Mucosa of rectum (tissue), 2 donors: ENCODE results near the gene FOXN4.

Source experiments
- H3K27ac ChIP-seq, 2 donors: one replicate each; pipeline ENCODE4 v1.7.0; 2013; ENCODE audit warnings: inconsistent platforms in 2 of 2, low read depth in 2 of 2, low read length in 2 of 2
- H3K27me3 ChIP-seq, 2 donors: one replicate each; pipeline ENCODE4 v1.7.0; 2013; ENCODE audit warnings: low read length in 2 of 2; ENCODE audit not compliant: control insufficient read depth in 2 of 2, insufficient read depth in 2 of 2
- H3K36me3 ChIP-seq, 2 donors: one replicate each; pipeline ENCODE4 v1.7.0; 2013; ENCODE audit warnings: low read length in 2 of 2; ENCODE audit not compliant: control insufficient read depth in 2 of 2, insufficient read depth in 2 of 2
- H3K4me1 ChIP-seq, 2 donors: one replicate each; pipeline ENCODE4 v1.7.0; 2013; ENCODE audit warnings: low read length in 2 of 2, mild to moderate bottlenecking in 1 of 2; ENCODE audit not compliant: control insufficient read depth in 2 of 2, insufficient read depth in 2 of 2
- H3K4me3 ChIP-seq, 2 donors: one replicate each; pipeline ENCODE4 v1.7.0; 2013; ENCODE audit warnings: low read length in 2 of 2
- H3K9ac ChIP-seq, 2 donors: one replicate each; pipeline ENCODE4 v1.7.0; 2013; ENCODE audit warnings: low read length in 2 of 2, low read depth in 1 of 2, mild to moderate bottlenecking in 1 of 2
- H3K9me3 ChIP-seq, 2 donors: one replicate each; pipeline ENCODE4 v1.7.0; 2013; ENCODE audit warnings: low read length in 2 of 2; ENCODE audit not compliant: control insufficient read depth in 2 of 2
- donor health status: healthy.
- donor health status: Normal muscosa, but diverticular disease.

The FOXN4 gene

DNA sequence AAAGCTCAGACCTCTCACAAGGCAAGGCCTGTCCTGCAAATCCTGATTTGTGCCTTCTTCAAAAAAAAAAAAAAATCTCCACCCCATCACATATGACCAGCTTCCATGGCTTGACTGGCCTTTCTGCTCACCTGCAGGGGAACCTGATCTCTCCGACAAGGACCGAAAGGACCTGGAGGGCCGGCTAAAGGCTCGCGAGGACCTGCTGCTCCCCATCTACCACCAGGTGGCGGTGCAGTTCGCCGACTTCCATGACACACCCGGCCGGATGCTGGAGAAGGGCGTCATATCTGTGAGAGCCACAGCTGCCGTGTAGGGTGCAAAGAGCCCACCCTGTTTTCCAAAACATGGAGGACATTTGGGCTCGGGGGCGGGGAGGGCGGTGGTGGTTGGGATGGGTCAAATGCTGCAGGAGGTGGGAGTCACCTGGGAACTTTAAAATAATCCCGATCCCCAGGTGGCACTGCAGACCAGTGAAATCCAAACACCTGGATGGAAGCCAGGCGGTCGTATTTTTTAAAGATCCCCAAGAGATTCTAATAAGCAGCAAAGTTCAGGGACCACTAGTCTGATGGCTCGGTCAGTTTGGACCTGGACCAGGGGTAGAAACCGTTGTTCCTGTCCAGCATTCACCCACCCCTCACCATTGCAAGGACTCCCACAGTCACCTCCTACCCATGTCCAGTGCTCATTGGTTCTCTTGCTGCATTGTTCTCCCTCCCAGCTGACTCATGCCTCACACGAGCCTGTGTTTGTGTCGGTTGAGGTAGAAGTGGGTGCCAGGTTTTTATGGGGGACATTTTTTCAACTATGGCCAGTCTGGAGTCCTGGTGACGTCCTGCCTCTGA is 44.8 kb downstream of the FOXN4 start:
- Histone ChIP-seq H3K4me1 (peaks cover 0 to 3% of the 10 kb centered on the region in 2 donors), H3K4me3 (no peak overlapping the region), H3K9me3 (no peaks in the 10 kb centered on the region), H3K36me3 (peaks cover 35 to 48% of the 10 kb centered on the region in 2 donors), H3K27ac (no peak overlapping the region), H3K27me3 (no peaks in the 10 kb centered on the region), H3K9ac (no peak overlapping the region)

DNA sequence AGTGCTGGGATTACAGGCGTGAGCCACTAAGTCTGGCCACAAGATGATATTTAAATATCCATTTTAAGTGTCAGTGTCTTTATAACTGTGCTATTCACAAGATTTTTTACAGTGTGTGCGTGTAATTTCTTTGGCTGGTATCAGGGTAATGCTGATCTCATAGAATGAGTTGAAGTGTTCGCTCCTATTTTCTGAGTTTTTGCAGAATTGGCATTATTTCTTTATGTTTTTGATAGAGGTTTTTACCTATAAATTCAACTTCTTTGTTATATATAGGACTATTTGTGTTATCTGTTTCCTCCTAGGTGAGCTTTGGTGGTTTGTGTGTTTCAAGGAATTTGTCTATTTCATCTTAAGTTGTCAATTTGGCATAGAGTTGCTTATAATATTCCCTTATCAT is 45.6 kb downstream of the FOXN4 start:
- no peaks in the 10 kb centered on the region for H3K9me3 ChIP-seq
- H3K4me3 ChIP-seq, result no peak overlapping the region
- H3K9ac ChIP-seq, result no peak overlapping the region
- peaks cover 42 to 56% of the 10 kb centered on the region in 2 donors for H3K36me3 ChIP-seq
- no peak overlapping the region for H3K27ac ChIP-seq
- H3K27me3 ChIP-seq, result no peaks in the 10 kb centered on the region
- peaks cover 0 to 3% of the 10 kb centered on the region in 2 donors for H3K4me1 ChIP-seq

DNA sequence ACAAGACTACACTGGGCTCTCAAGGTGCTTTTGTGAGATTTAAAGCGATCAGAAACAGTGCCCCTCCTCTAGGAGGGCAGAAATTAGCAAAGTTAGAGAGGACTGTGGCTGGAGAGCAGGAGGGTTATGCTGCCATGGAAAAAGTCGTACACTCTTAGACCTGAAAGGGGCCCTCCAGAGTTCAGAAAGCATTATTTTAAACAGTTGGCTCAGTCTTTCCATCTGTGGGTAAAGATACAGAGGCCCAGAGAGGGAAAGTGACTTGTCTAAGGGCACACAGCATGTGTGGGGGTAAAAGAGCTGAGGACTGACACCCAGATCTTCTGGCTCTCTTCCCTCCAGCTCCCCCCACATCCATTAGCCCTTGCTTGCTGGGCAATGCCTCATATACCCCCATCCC is 47.1 kb downstream of the FOXN4 start:
- no peaks in the 10 kb centered on the region for H3K9me3 ChIP-seq
- H3K9ac ChIP-seq, result no peak overlapping the region
- peaks cover 45 to 55% of the 10 kb centered on the region in 2 donors for H3K36me3 ChIP-seq
- no peak overlapping the region for H3K27ac ChIP-seq
- H3K27me3 ChIP-seq, result no peaks in the 10 kb centered on the region
- peaks cover 0 to 3% of the 10 kb centered on the region in 2 donors for H3K4me1 ChIP-seq
- H3K4me3 ChIP-seq, result no peak overlapping the region

DNA sequence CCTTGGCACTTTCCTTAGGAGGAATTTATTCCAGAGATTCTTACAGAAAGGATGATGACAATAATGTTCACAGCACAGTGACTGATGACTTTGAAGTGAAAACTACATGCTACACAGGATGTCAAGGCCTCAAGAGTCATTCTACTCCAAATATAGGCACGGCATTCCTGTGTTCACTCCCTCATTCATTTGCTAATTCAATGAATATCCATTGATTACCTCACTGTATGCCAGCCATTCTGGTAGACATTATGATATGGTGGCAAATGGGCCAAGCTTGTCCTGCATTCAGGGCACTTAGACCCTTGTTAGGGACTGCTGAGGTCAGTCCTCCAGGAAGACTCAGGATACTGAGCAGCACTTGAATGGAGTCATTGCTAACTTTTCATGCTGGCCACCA is 48.0 kb downstream of the FOXN4 start:
- Histone ChIP-seq H3K27ac (no peak overlapping the region), H3K4me3 (no peak overlapping the region), H3K36me3 (peaks cover 41 to 54% of the 10 kb centered on the region in 2 donors)

DNA sequence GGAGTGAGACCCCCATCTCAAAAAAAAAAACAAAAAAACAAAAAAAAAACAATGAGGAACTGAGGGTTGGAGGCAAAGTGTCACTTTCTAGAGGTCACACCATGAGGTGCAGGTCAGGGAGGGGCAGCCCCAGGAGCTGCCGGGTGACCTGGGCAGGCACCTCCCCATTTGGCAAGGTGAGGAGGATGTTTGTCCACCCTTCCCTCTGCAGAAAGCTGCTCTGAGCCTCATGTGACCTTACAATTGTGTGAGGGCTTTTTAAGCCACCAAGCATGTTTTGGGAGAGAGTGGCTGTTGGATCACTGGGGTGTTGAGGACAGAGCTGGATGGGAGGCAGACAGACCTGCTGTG is 49.6 kb downstream of the FOXN4 start:
- H3K9ac ChIP-seq, result no peak overlapping the region
- H3K4me1 ChIP-seq, result peaks cover 0 to 2% of the 10 kb centered on the region in 2 donors
- H3K27ac ChIP-seq, result no peak overlapping the region
- H3K9me3 ChIP-seq, result no peaks in the 10 kb centered on the region
- no peak overlapping the region for H3K4me3 ChIP-seq
- H3K27me3 ChIP-seq, result no peaks in the 10 kb centered on the region
- H3K36me3 ChIP-seq, result peaks cover 31 to 47% of the 10 kb centered on the region in 2 donors

More for the DNA sequence above, 48.0 kb downstream of the FOXN4 start:
- H3K9me3 ChIP-seq, result no peaks in the 10 kb centered on the region
- H3K9ac ChIP-seq, result no peak overlapping the region
- H3K27me3 ChIP-seq, result no peaks in the 10 kb centered on the region
- H3K4me1 ChIP-seq, result peaks cover 0 to 3% of the 10 kb centered on the region in 2 donors

DNA sequence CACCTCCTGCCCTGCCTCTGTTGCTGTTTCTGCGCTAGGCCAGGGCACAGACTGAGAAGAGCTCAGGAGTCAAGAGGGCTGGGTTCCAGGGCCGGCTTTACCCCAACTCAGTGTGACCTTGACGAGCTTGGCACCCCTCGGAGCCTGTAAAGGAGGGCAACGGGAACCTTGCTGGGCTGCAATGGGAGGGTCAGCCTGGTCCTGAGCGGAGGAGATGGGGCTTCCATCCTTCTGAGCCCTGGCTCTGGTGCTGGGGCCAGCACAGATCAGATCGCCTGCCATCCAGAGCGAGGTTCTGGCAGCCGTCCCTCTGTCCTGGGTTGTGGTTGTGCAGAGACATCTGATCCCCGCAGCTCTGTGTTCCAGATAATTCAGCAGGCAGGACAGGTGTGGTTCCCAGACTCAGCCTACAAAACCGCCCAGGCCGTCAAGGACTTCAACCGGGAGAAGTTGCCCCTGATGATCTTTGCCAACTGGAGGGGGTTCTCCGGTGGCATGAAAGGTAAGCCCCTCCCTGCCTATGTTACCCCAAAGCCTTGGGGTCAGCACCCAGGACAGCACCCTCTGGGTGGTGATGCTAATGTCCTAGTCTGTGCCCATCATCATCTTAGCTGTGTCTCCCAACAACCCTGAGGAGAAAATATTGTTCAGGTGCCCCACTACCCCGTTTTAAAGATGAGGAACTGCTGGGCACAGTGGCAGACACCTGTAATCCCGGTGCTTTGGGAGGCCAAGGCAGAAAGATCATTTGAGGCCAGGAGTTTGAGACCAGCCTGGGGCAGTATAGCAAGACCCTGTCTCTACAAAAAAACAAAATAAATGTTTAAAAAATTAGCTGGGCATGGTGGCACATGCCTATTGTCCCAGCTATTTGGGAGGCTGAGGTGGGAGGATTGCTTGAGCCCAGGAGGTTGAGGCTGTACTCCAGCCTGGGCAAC is 50.2 kb downstream of the FOXN4 start:
- Histone ChIP-seq H3K36me3 (peaks cover 34 to 53% of the 10 kb centered on the region in 2 donors), H3K4me3 (no peak overlapping the region), H3K9ac (no peak overlapping the region), H3K4me1 (no peaks in the 10 kb centered on the region), H3K27me3 (no peaks in the 10 kb centered on the region), H3K9me3 (no peaks in the 10 kb centered on the region), H3K27ac (no peak overlapping the region)

DNA sequence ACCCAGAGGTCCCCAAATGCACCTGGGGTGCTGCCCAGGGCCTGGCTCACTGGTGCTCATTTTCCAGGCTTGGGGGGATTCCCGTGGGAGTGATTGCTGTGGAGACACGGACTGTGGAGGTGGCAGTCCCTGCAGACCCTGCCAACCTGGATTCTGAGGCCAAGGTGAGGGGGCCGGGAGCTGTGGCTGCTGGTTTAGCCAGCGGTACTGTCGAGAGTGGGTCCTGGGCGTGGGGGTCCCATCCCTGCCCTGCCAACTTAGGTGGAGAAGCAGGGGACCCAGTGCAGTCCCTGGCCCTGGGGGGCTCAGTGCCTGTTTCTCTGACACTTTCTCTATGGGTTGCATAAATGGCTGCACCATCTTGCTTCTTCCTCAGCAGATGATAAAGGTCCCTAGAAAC is 50.9 kb downstream of the FOXN4 start:
- H3K9ac ChIP-seq, result no peak overlapping the region
- H3K4me1 ChIP-seq, result no peaks in the 10 kb centered on the region
- no peaks in the 10 kb centered on the region for H3K27me3 ChIP-seq
- H3K9me3 ChIP-seq, result no peaks in the 10 kb centered on the region
- H3K27ac ChIP-seq, result no peak overlapping the region
- H3K36me3 ChIP-seq, result peaks cover 37 to 59% of the 10 kb centered on the region in 2 donors
- no peak overlapping the region for H3K4me3 ChIP-seq

DNA sequence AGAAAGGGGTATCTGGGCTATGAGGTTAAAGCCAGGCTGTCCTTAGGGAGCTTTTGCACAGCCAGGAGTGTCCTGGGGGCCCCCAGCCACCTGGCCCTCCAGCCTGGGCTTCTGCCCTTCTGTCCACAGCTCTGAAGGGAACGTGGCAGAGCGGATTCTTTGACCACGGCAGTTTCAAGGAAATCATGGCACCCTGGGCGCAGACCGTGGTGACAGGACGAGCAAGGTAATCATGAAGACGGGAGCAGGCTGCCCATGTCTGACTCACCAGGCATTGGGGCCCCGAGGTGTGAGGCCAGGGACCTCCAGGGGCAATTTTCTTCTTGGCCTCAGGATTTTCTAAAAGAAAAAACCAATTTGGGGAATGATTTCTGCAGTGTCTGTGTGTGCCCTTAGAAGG is 53.1 kb downstream of the FOXN4 start:
- Histone ChIP-seq H3K9ac (no peak overlapping the region), H3K36me3 (peaks cover 45 to 63% of the 10 kb centered on the region in 2 donors), H3K4me3 (no peak overlapping the region), H3K27ac (no peak overlapping the region), H3K9me3 (no peaks in the 10 kb centered on the region), H3K27me3 (no peaks in the 10 kb centered on the region), H3K4me1 (no peaks in the 10 kb centered on the region)

GRCh38 chr12:109255377-109255776 is 53.7 kb downstream of the FOXN4 start:
- Histone ChIP-seq H3K27me3 (no peaks in the 10 kb centered on the region), H3K4me1 (no peaks in the 10 kb centered on the region), H3K9ac (no peak overlapping the region), H3K4me3 (no peak overlapping the region), H3K27ac (no peak overlapping the region), H3K9me3 (no peaks in the 10 kb centered on the region), H3K36me3 (peaks cover 46 to 60% of the 10 kb centered on the region in 2 donors)
